ENCODE measurements around the gene PCNX2. TPM values are rescaled to one million over a fixed set of nuclear protein-coding genes. Genes with fewer than 3 reads are reported as not detected.
A peak's percentile ranks its signal among the peaks of the same experiment; 100 is the strongest.

PCNX2 gene
- total and polyA plus RNA-seq, 2 donors (not counting 1 experiment from before 2014, with no cell fraction given) = 17.6 to 34.7 TPM

- no peak overlapping the region for H2AFZ ChIP-seq (ENCODE audit: insufficient read depth, low read depth, low read length, poor library complexity, severe bottlenecking)
- CTCF ChIA-PET = interaction anchor here (1.4 kb wide), 1 partner anchor 11 kb away, joined by 3 read pairs; no protein-coding TSS in a partner anchor
- no peak overlapping the region for H3K4me3 ChIP-seq (ENCODE audit: control extremely low read depth in 1 of 5, extremely low read depth in 1 of 5, insufficient read depth in 1 of 5, low read depth in 2 of 5, low read length in 4 of 5)
- H3K79me2 ChIP-seq (ENCODE audit: control insufficient read depth, insufficient read depth, low read length) = peaks cover 3% of the 10 kb centered on the region
- H3K9me3 ChIP-seq (ENCODE audit: control extremely low read depth in 1 of 3, control insufficient read depth in 2 of 3, insufficient read depth in 1 of 3, low read length in 2 of 3) = no peaks in the 10 kb centered on the region
- intact Hi-C loops (cut with micrococcal nuclease) = no loop called here
- H3K36me3 ChIP-seq (replicated peaks in 1 of 2; ENCODE audit: control extremely low read depth in 1 of 2, control insufficient read depth in 1 of 2, extremely low read depth in 1 of 2, insufficient read depth in 2 of 2, low read length in 1 of 2) = peaks cover 0 to 18% of the 10 kb centered on the region in 2 experiments
- H3K4me2 ChIP-seq (replicated peaks; ENCODE audit: low read depth, low read length, poor library complexity, severe bottlenecking) = no peak overlapping the region
- no peak for DNase-seq
- H3K27me3 ChIP-seq (replicated peaks in 1 of 4; ENCODE audit: control extremely low read depth in 1 of 4, control insufficient read depth in 3 of 4, insufficient read depth in 4 of 4, low read length in 3 of 4) = no peaks in the 10 kb centered on the region
- no peaks in the 10 kb centered on the region for H3K9me3 Mint-ChIP-seq (ENCODE audit: insufficient read depth)
- H3K4me3 Mint-ChIP-seq = no peak overlapping the region
- POLR2A ChIA-PET = no interaction called here
- H3K4me1 Mint-ChIP-seq = peaks cover 14% of the 10 kb centered on the region
- H3K27ac ChIP-seq (ENCODE audit: low read length in 2 of 2) = no peak overlapping the region
- H3K9ac ChIP-seq (ENCODE audit: low read length) = no peak overlapping the region
- no peak for TF ChIP-seq EZH2 (IDR thresholded peaks at IDR 0.05; ENCODE audit: borderline replicate concordance, insufficient read depth, low read depth, low read length, poor library complexity, severe bottlenecking)
- TF ChIP-seq, protein P1, sequence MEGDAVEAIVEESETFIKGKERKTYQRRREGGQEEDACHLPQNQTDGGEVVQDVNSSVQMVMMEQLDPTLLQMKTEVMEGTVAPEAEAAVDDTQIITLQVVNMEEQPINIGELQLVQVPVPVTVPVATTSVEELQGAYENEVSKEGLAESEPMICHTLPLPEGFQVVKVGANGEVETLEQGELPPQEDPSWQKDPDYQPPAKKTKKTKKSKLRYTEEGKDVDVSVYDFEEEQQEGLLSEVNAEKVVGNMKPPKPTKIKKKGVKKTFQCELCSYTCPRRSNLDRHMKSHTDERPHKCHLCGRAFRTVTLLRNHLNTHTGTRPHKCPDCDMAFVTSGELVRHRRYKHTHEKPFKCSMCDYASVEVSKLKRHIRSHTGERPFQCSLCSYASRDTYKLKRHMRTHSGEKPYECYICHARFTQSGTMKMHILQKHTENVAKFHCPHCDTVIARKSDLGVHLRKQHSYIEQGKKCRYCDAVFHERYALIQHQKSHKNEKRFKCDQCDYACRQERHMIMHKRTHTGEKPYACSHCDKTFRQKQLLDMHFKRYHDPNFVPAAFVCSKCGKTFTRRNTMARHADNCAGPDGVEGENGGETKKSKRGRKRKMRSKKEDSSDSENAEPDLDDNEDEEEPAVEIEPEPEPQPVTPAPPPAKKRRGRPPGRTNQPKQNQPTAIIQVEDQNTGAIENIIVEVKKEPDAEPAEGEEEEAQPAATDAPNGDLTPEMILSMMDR (IDR thresholded peaks at IDR 0.05) = no peak
- ATAC-seq (ENCODE audit: low read depth) = no peak
- no peak overlapping the region for H3K27ac Mint-ChIP-seq
- H4K20me1 ChIP-seq (ENCODE audit: control insufficient read depth, insufficient read depth, low read length, poor library complexity, severe bottlenecking) = no peaks in the 10 kb centered on the region
- WGBS (ENCODE audit: insufficient coverage) = no CpG with 5 or more reads among the region's 4 CpGs
- peaks cover 3 to 6% of the 10 kb centered on the region in 2 donors for H3K4me1 ChIP-seq (ENCODE audit: control insufficient read depth in 2 of 2, insufficient read depth in 2 of 2, low read length in 2 of 2)
- no peaks in the 10 kb centered on the region for H3K27me3 Mint-ChIP-seq
Observed at GRCh38 chr1:232964601-232965000, 330.9 kb downstream of the PCNX2 start.

DNA sequence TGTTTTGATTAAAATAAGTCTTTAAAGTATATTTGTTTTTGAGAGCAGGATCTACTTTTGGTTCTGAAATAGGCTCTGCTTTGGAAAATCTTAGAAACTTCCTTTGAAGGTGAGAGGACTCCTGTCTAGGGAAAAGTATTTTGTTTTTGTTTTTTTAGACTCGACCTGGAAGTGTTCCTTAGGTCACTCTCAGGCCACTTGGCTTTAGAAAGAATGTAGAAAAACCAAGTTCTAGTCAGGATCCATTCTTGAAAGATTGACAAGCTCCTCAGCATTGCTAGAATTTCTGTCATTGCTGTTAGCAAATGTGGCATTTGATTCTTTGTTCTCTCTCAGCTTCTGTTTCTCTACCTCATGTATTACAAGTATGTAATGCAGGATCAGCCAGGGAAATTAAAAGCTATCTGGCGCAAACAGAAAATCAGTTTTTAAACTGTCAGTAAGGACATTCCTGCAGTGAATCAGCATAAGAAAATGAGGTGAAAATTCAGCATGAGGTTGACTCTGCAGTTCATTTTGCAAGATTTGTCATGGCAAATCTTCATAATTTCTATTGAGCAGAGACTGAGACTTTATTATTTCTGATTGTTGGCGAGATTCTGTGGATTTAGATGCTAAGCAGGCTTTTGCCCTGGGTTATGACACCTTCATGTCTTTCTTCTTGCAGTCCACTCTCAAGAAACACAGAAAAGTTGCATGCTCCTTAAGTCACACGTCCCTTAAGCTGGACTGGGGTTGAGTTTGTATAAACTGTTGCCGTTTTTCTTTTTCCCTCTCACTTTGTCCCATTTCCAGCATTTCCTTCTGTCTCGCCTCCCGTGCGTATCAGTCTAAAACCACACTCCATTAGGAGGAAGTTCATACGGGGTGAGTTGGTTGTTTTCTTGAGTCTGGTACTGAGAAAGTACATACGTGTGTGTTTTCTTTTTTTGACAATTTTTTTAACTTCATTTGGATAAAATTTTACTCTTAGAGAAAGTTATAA, 332.5 kb downstream of the PCNX2 start:
- 79% methylated on average over 2 of the region's 10 CpGs for WGBS (ENCODE audit: insufficient coverage)
- Histone ChIP-seq H3K27ac (ENCODE audit: low read length in 2 of 2) (no peak overlapping the region), H3K27me3 (replicated peaks in 1 of 4; ENCODE audit: control extremely low read depth in 1 of 4, control insufficient read depth in 3 of 4, insufficient read depth in 4 of 4, low read length in 3 of 4) (no peaks in the 10 kb centered on the region), H3K79me2 (ENCODE audit: control insufficient read depth, insufficient read depth, low read length) (peaks cover 3% of the 10 kb centered on the region), H3K9ac (ENCODE audit: low read length) (no peak overlapping the region), H4K20me1 (ENCODE audit: control insufficient read depth, insufficient read depth, low read length, poor library complexity, severe bottlenecking) (no peaks in the 10 kb centered on the region), H3K4me2 (replicated peaks; ENCODE audit: low read depth, low read length, poor library complexity, severe bottlenecking) (peak overlapping the region; percentile 20), H3K4me3 (ENCODE audit: control extremely low read depth in 1 of 5, extremely low read depth in 1 of 5, insufficient read depth in 1 of 5, low read depth in 2 of 5, low read length in 4 of 5) (no peak overlapping the region), H3K4me1 (ENCODE audit: control insufficient read depth in 2 of 2, insufficient read depth in 2 of 2, low read length in 2 of 2) (peaks cover 3 to 6% of the 10 kb centered on the region in 2 donors), H2AFZ (ENCODE audit: insufficient read depth, low read depth, low read length, poor library complexity, severe bottlenecking) (no peak overlapping the region), H3K36me3 (replicated peaks in 1 of 2; ENCODE audit: control extremely low read depth in 1 of 2, control insufficient read depth in 1 of 2, extremely low read depth in 1 of 2, insufficient read depth in 2 of 2, low read length in 1 of 2) (peaks cover 0 to 14% of the 10 kb centered on the region in 2 experiments), H3K9me3 (ENCODE audit: control extremely low read depth in 1 of 3, control insufficient read depth in 2 of 3, insufficient read depth in 1 of 3, low read length in 2 of 3) (peaks cover 0 to 5% (median 5%) of the 10 kb centered on the region in 3 donors)
- intact Hi-C loops (cut with micrococcal nuclease) = no loop called here
- peaks cover 14% of the 10 kb centered on the region for H3K4me1 Mint-ChIP-seq
- no peak overlapping the region for H3K27ac Mint-ChIP-seq
- ATAC-seq (ENCODE audit: low read depth) = no peak
- H3K4me3 Mint-ChIP-seq = peak overlapping the region; percentile 15
- CTCF ChIA-PET = no interaction called here
- H3K9me3 Mint-ChIP-seq (ENCODE audit: insufficient read depth) = no peaks in the 10 kb centered on the region
- POLR2A ChIA-PET = no interaction called here
- no peaks in the 10 kb centered on the region for H3K27me3 Mint-ChIP-seq
- TF ChIP-seq, protein P1 (IDR thresholded peaks at IDR 0.05) = no peak
- no peak for TF ChIP-seq EZH2 (IDR thresholded peaks at IDR 0.05; ENCODE audit: borderline replicate concordance, insufficient read depth, low read depth, low read length, poor library complexity, severe bottlenecking)
- no peak for DNase-seq

All from B cell (primary cell).